MM.1S (cell line): Measurements from ENCODE around the gene RPL39.

Experiments
- EZH2phosphoT487 ChIP-seq: fragments of 300-600 bp; sonication (generic); IDR thresholded peaks from 2 replicates; pipeline ENCODE4 v1.6.1; 2018; ENCODE audit warnings: antibody characterized with exemption, low read length
- TF ChIP-seq, protein P1 (sequence below): fragments of 300-600 bp; sonication (generic); IDR thresholded peaks from 2 replicates; pipeline ENCODE4 v1.5.1; 2016; ENCODE audit warnings: antibody characterized with exemption, low read length, mixed read lengths

DNA sequence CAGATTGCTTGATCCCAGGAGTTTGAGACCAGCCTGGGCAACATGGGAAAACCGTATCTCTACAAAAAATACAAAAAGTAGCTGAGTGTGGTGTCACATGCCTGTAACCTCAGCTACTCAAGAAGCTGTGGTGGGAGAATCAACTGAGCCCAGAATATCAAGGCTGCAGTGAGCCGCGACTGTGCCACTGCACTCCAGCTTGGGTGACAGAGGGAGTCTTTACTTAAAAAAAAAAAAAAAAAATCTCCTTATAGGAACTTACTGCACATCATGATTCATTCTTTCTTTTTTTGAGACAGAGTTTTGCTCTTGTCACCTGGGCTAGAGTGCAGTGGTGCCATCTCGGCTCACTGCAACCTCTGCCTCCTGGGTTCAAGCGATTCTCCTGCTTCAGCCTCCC is 37.0 kb upstream of the RPL39 start:
- TF ChIP-seq EZH2phosphoT487 = no peak
- TF ChIP-seq, protein P1, sequence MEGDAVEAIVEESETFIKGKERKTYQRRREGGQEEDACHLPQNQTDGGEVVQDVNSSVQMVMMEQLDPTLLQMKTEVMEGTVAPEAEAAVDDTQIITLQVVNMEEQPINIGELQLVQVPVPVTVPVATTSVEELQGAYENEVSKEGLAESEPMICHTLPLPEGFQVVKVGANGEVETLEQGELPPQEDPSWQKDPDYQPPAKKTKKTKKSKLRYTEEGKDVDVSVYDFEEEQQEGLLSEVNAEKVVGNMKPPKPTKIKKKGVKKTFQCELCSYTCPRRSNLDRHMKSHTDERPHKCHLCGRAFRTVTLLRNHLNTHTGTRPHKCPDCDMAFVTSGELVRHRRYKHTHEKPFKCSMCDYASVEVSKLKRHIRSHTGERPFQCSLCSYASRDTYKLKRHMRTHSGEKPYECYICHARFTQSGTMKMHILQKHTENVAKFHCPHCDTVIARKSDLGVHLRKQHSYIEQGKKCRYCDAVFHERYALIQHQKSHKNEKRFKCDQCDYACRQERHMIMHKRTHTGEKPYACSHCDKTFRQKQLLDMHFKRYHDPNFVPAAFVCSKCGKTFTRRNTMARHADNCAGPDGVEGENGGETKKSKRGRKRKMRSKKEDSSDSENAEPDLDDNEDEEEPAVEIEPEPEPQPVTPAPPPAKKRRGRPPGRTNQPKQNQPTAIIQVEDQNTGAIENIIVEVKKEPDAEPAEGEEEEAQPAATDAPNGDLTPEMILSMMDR = no peak
